Adipose tissue (tissue), 3 donors: ENCODE measurements around the gene HSPB1. TPM values are rescaled to one million over a fixed set of nuclear protein-coding genes. Genes with fewer than 3 reads are reported as not detected.
"Not testable (repeated sequence)": the region's sequence is repeated elsewhere in the genome, so short reads cannot be mapped to it uniquely, and the experiment has no call there.

Experiments
- H3K27ac ChIP-seq: one replicate; pipeline ENCODE4 v1.5.1; 2013; ENCODE audit warnings: low read depth, low read length
- WGBS, 3 donors: extraction: QIAGEN DNeasy Blood & Tissue Kit; methylation state at CpG; one replicate each; pipeline ENCODE4 v1.1.7; 2013; 5-methylcytosine and 5-hydroxymethylcytosine counted together
- polyA plus RNA-seq, 3 donors: library from polyadenylated mRNA; stranded (reverse); fragments of 200-250 nt; gene quantifications; one replicate each; pipeline ENCODE4 v1.2.3, GENCODE V29; 2013
- donor health status: healthy with polysubstance abuse.
- donor health status: Bipolar disorder and iron deficiency.
- donor health status: healthy.

Gene HSPB1
- polyA plus RNA-seq, 3 donors: 537 to 1,206 (median 613) TPM

- no peak overlapping the region for H3K27ac ChIP-seq
- WGBS, 3 donors: 93 to 100% (median 100%) methylated on average over 1 of the region's 1 CpG
Observed at GRCh38 chr7:76278540-76278939, 23.9 kb upstream of the HSPB1 start.

- H3K27ac ChIP-seq: no peak overlapping the region
- WGBS, 3 donors: 19 to 24% (median 23%) methylated on average over 14 to 25 of the region's 25 CpGs
Observed at GRCh38 chr7:76280408-76280807, 22.1 kb upstream of the HSPB1 start.

- H3K27ac ChIP-seq: no peak overlapping the region
- WGBS, 3 donors: 4 to 6% (median 5%) methylated on average over 24 to 62 of the region's 63 CpGs
Observed at GRCh38 chr7:76281006-76281705, 21.3 kb upstream of the HSPB1 start.

GRCh38 chr7:76281706-76282343, 20.6 kb upstream of the HSPB1 start:
- 1 to 3% (median 2%) methylated on average over 18 to 35 of the region's 36 CpGs for WGBS, 3 donors
- H3K27ac ChIP-seq: no peak overlapping the region

GRCh38 chr7:76282344-76283253, 19.9 kb upstream of the HSPB1 start:
- 2 to 3% (median 2%) methylated on average over 73 to 98 of the region's 98 CpGs for WGBS, 3 donors
- no peak overlapping the region for H3K27ac ChIP-seq

GRCh38 chr7:76283254-76284159, 19.0 kb upstream of the HSPB1 start:
- no peak overlapping the region for H3K27ac ChIP-seq
- WGBS, 3 donors: 74 to 87% (median 79%) methylated on average over 15 to 17 of the region's 17 CpGs

GRCh38 chr7:76285604-76286374, 16.7 kb upstream of the HSPB1 start:
- H3K27ac ChIP-seq: no peak overlapping the region
- WGBS, 3 donors: 83 to 89% (median 89%) methylated on average over 28 to 29 of the region's 29 CpGs

GRCh38 chr7:76286842-76287403, 15.6 kb upstream of the HSPB1 start:
- no peak overlapping the region for H3K27ac ChIP-seq
- WGBS, 3 donors: 85 to 88% (median 87%) methylated on average over 16 of the region's 16 CpGs

GRCh38 chr7:76290847-76291350, 11.6 kb upstream of the HSPB1 start:
- WGBS, 3 donors: 76 to 85% (median 82%) methylated on average over 6 of the region's 6 CpGs

GRCh38 chr7:76291351-76292212, 10.9 kb upstream of the HSPB1 start:
- peak overlapping the region; percentile 79 for H3K27ac ChIP-seq
- WGBS, 3 donors: 10 to 16% (median 12%) methylated on average over 30 of the region's 30 CpGs

More at GRCh38 chr7:76290847-76291350, 11.6 kb upstream of the HSPB1 start:
- H3K27ac ChIP-seq: not testable (repeated sequence)

GRCh38 chr7:76292213-76292573, 10.3 kb upstream of the HSPB1 start:
- H3K27ac ChIP-seq: peak overlapping the region; percentile 79
- WGBS, 3 donors: 3 to 29% (median 7%) methylated on average over 5 of the region's 5 CpGs

- not testable (repeated sequence) for H3K27ac ChIP-seq
- WGBS, 3 donors: 73 to 84% (median 81%) methylated on average over 5 of the region's 5 CpGs
Observed at GRCh38 chr7:76292911-76293310, 9.6 kb upstream of the HSPB1 start.

GRCh38 chr7:76293407-76293901, 9.0 kb upstream of the HSPB1 start:
- no peak overlapping the region for H3K27ac ChIP-seq
- 60 to 83% (median 61%) methylated on average over 8 of the region's 8 CpGs for WGBS, 3 donors

- 15 to 30% (median 19%) methylated on average over 19 to 20 of the region's 20 CpGs for whole genome bisulfite sequencing, 3 donors
- H3K27ac ChIP-seq: peak overlapping the region; percentile 78
Observed at GRCh38 chr7:76294344-76295024, 8.0 kb upstream of the HSPB1 start.
